IPS DF 6.9 (cell line): ENCODE data around the gene CPT1C.

ENCODE experiments used
- DNase-seq: peaks from one replicate; pipeline ENCODE4 v3.0.0-alpha.2; 2013; ENCODE audit warnings: low read depth, low spot score
- H3K27ac ChIP-seq: one replicate; pipeline ENCODE4 v1.5.1; 2013; ENCODE audit warnings: low read length, control low read depth
- H3K27me3 ChIP-seq: 2 replicates; pipeline ENCODE4 v1.6.1; 2013; ENCODE audit warnings: mild to moderate bottlenecking, low read length; ENCODE audit not compliant: control insufficient read depth, insufficient read depth
- H3K36me3 ChIP-seq: 2 replicates; pipeline ENCODE4 v1.6.1; 2013; ENCODE audit warnings: low read length; ENCODE audit not compliant: control insufficient read depth, insufficient read depth
- H3K4me1 ChIP-seq: 2 replicates; pipeline ENCODE4 v1.6.1; 2013; ENCODE audit warnings: low read length; ENCODE audit not compliant: control insufficient read depth, insufficient read depth
- H3K4me3 ChIP-seq: 2 replicates; pipeline ENCODE4 v1.5.1; 2013; ENCODE audit warnings: mild to moderate bottlenecking, low read length
- H3K9me3 ChIP-seq: 2 replicates; pipeline ENCODE4 v1.6.1; 2013; ENCODE audit warnings: low read length, inconsistent platforms; ENCODE audit not compliant: control insufficient read depth, insufficient read depth
- WGBS: extraction: QIAGEN DNeasy Blood & Tissue Kit; methylation state at CpG from one replicate; pipeline ENCODE4 v1.1.7; 2013; ENCODE audit warnings: mixed read lengths, missing lambda C conversion rate; ENCODE audit not compliant: insufficient read length, insufficient coverage; 5-methylcytosine and 5-hydroxymethylcytosine counted together

The CPT1C gene

DNA sequence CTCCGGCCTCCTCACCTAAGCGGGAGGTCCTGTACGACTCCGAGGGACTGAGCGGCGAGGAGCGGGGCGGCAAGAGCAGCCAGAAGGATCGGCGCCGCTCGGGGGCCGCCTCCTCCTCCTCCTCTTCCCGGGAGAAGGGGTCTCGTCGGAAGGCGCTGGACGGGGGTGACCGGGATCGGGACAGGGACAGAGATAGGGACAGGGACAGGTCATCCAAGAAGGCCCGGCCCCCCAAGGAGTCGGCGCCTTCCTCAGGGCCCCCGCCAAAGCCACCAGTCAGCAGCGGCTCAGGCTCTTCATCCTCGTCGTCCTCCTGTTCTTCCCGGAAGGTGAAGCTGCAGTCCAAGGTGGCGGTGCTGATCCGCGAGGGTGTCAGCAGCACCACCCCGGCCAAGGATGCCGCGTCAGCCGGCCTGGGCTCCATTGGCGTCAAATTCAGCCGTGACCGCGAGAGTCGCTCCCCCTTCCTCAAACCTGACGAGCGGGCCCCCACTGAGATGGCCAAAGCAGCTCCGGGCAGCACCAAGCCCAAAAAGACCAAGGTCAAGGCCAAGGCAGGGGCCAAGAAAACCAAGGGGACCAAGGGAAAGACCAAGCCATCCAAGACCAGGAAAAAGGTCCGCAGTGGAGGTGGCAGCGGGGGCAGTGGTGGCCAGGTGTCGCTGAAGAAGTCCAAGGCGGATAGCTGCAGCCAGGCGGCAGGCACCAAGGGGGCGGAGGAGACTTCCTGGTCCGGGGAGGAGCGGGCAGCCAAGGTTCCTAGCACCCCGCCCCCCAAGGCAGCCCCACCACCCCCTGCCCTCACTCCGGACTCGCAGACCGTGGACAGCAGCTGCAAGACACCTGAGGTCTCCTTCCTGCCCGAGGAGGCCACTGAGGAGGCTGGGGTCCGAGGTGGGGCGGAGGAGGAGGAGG, 38.1 kb upstream of the CPT1C start:
- H3K9me3 ChIP-seq, result no peaks in the 10 kb centered on the region
- peaks cover 47% of the 10 kb centered on the region for H3K36me3 ChIP-seq
- no peaks in the 10 kb centered on the region for H3K27me3 ChIP-seq
- no CpG with 5 or more reads among the region's 58 CpGs for WGBS
- DNase-seq, result no peak
- no peak overlapping the region for H3K27ac ChIP-seq
- H3K4me1 ChIP-seq, result no peaks in the 10 kb centered on the region; the same call in 1 of the 2 replicates
- H3K4me3 ChIP-seq, result no peak overlapping the region

DNA sequence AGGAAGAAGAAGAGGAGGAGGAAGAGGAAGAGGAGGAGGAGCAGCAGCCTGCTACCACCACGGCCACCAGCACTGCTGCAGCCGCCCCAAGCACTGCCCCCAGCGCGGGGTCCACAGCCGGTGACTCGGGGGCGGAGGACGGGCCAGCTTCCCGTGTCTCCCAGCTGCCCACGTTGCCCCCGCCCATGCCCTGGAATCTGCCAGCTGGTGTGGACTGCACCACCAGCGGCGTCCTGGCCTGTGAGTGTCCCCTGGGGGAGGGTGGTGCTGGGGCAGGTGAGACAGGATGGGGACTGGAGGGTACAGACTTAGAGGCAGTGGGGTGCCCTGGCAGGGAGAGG, 37.5 kb upstream of the CPT1C start:
- Histone ChIP-seq H3K36me3 (peaks cover 48% of the 10 kb centered on the region), H3K4me1 (no peaks in the 10 kb centered on the region; the same call in 1 of the 2 replicates), H3K9me3 (no peaks in the 10 kb centered on the region), H3K27me3 (no peaks in the 10 kb centered on the region), H3K27ac (no peak overlapping the region), H3K4me3 (no peak overlapping the region)
- DNase-seq, result no peak
- no CpG with 5 or more reads among the region's 13 CpGs for WGBS

DNA sequence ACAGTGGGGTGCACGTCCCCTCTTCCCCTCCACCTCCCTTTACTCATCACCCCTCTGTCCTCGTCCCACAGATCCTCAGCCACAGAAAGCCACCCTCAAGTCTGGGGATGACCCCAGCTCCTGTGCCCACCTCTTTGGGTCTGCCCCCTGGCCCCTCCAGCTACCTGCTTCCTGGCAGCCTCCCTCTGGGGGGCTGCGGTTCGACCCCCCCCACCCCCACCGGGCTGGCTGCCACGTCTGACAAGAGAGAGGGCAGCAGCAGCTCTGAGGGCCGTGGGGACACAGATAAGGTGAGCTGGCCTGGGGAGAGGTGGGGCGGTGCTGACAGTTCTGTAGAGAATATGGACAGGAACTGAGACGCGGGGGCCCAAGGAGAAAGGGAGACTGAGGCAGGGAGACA, 36.3 kb upstream of the CPT1C start:
- WGBS, result no CpG with 5 or more reads among the region's 10 CpGs
- H3K4me1 ChIP-seq, result no peaks in the 10 kb centered on the region; the same call in 1 of the 2 replicates
- H3K27me3 ChIP-seq, result no peaks in the 10 kb centered on the region
- no peak overlapping the region for H3K27ac ChIP-seq
- no peak for DNase-seq
- H3K9me3 ChIP-seq, result no peaks in the 10 kb centered on the region
- H3K36me3 ChIP-seq, result peaks cover 55% of the 10 kb centered on the region
- no peak overlapping the region for H3K4me3 ChIP-seq

DNA sequence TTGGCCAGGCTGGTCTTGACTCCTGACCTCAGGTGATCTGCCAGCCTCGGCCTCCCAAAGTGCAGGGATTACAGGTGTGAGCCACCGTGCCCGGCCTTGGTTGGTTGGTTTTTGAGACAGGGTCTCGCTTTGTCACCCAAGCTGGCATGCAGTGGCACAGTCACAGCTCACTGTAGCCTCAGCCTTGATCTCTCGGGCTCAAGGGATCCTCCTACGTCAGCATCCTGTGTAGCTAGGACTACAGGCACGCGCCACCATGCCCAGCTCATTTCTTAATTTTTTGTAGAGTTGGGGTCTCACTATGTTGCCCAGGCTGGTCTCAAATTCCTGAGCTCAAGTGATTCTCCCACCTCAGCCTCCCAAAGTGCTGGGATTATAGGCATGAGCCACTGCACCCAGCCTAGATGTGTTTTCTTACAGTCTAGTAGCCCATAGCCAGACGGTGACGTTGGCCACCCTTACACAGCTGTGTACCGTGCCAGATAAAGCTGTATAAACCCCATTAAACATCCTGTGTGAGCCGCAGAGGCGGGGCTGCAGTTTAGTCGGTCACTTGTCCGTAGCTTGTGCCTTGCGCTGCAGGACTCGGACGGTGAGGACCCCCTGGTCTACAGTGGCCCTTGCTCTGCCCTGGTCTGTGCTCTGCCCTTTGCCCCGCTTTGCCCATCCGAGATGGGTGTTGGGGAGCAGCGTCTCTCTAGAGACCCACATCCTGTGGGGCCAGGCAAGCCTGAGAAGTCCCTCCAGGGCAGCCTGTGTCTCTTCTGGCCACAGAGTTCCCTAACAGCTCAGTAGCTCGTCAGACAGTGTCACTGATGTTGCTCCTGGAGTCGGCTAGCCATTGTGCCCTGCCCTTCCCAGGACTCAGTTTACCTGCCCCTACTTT, 35.1 kb upstream of the CPT1C start:
- WGBS, result no CpG with 5 or more reads among the region's 23 CpGs
- Histone ChIP-seq H3K27ac (no peak overlapping the region), H3K4me3 (no peak overlapping the region), H3K27me3 (no peaks in the 10 kb centered on the region), H3K36me3 (peaks cover 55% of the 10 kb centered on the region), H3K9me3 (no peaks in the 10 kb centered on the region), H3K4me1 (no peaks in the 10 kb centered on the region; the same call in 1 of the 2 replicates)
- DNase-seq, result no peak

DNA sequence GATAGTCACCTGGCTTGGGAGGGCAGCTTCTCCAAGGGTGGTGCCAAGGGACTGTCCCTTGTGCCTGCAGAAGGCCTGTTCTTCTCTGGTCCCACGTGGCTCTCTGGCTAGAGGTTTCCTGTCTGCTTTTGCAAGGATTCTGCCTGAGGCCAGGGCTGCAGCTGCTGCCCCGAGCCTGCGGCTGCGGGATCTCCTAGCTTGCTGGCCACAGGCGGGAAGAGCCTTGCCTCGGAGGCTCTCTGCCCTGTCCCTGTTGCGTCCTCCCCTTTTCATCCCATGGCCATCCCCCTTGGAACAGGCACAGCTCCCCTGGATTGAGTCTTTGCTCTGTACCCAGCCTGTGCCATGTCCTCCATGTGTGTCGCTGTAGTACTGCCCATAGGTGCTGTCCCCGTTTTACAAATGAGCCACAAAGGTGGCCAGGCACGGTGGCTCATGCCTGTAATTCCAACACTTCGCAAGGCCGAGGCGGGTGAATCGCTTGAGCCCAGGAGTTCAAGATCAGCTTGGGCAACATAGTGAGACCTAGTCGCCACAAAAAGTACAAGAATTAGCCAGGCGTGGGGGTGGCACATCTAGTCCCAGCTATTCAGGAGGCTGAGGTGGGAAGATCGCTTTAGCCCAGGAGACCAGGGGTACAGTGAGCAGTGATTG, 34.3 kb upstream of the CPT1C start:
- no peak for DNase-seq
- H3K27me3 ChIP-seq, result no peaks in the 10 kb centered on the region
- H3K4me1 ChIP-seq, result no peaks in the 10 kb centered on the region; the same call in 1 of the 2 replicates
- H3K27ac ChIP-seq, result no peak overlapping the region
- H3K4me3 ChIP-seq, result no peak overlapping the region
- WGBS, result no CpG with 5 or more reads among the region's 17 CpGs
- H3K9me3 ChIP-seq, result no peaks in the 10 kb centered on the region
- H3K36me3 ChIP-seq, result peaks cover 55% of the 10 kb centered on the region

DNA sequence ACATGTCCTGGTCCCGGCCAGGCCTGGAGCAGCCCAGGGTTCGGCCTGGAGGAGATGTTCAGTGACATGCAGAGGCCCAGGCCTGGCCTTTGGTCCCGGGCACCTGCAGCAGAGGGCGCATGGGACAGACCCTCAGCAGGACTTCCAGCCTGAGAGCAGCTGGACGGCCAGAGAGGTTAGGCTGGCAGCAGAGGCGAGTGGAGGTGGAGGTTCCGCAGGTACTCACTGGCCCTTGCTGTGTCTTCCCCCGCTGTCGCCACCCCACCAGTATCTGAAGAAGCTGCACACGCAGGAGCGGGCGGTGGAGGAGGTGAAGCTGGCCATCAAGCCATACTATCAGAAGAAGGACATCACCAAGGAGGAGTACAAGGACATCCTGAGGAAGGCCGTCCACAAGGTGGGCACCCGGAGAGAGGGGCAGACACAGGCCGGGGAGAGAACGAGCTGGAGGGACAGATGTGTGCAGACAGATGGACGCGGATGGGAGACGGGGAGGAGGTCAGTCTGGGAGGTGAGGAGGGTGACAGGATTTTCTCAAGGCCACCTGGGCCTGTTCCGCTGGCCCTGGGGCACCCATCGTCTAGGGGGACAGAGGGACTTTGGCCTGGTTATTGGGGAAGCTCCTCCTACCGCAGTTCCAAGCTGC, 33.3 kb upstream of the CPT1C start:
- WGBS, result no CpG with 5 or more reads among the region's 22 CpGs
- no peaks in the 10 kb centered on the region for H3K27me3 ChIP-seq

DNA sequence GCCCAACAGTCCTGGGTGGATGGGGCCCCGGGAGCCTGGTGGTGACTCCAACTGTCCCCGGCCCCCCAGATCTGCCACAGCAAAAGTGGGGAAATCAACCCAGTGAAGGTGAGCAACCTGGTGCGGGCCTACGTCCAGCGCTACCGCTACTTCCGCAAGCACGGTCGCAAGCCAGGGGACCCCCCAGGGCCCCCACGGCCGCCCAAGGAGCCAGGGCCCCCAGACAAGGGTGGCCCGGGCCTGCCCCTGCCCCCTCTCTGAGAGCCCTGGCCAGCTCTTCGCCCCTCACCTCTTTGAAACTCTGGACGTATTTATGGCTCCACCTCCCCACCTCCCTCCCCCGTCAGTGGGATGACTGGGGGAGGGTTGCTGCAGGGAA, 32.8 kb upstream of the CPT1C start:
- Histone ChIP-seq H3K4me3 (no peak overlapping the region), H3K27me3 (no peaks in the 10 kb centered on the region), H3K4me1 (no peaks in the 10 kb centered on the region; the same call in 1 of the 2 replicates), H3K36me3 (peaks cover 59% of the 10 kb centered on the region), H3K27ac (no peak overlapping the region), H3K9me3 (no peaks in the 10 kb centered on the region)
- no peak for DNase-seq
- no CpG with 5 or more reads among the region's 15 CpGs for WGBS

More for the DNA sequence above, 33.3 kb upstream of the CPT1C start:
- Histone ChIP-seq H3K4me1 (no peaks in the 10 kb centered on the region; the same call in 1 of the 2 replicates), H3K27ac (no peak overlapping the region), H3K36me3 (peaks cover 57% of the 10 kb centered on the region), H3K9me3 (no peaks in the 10 kb centered on the region), H3K4me3 (no peak overlapping the region)
- no peak for DNase-seq

DNA sequence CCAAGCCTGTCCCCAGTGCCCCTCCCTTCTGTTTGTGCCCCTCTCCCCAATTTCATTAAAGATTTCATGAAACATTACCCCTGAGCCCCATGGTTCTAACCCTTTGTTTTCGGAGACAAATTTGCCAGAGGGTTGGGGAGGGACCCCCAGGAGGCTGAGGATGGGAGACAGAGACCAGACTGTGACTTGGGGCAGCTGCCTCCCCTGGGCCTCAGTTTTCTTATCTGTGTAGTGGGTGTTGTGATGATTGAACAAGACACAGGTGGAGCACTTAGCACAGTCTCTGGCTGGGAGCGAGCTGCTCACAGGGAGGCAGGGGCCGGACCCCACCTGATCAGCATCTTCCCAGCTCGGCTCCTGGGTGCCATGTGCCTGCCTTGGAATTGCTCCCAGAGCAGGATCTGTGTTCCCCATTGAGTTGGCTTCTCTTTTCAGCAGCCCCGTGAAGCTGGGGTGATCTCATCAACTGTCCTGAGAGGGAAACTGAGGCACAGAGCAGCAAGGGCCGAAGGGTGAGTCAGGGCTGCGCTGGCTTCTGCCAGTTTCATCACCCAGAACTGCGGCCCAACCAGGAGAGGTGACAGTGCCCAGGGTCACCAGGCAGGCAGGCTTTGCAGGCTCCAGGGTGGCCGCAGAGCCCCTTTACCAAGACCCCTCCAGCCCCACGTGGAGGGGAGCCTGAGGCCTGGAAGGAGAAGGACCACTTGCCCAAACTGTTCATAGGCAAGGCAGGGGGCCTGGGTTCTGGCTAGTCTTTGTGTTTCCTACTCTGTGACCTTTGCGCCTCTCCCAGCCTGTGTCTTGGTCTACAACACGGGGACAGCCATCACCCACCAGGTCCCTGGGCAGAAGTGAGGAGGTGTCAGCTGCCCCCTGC, 32.1 kb upstream of the CPT1C start:
- Histone ChIP-seq H3K9me3 (no peaks in the 10 kb centered on the region), H3K36me3 (peaks cover 57% of the 10 kb centered on the region), H3K4me3 (no peak overlapping the region), H3K27ac (no peak overlapping the region), H3K4me1 (no peaks in the 10 kb centered on the region; the same call in 1 of the 2 replicates), H3K27me3 (no peaks in the 10 kb centered on the region)
- no peak for DNase-seq
- WGBS, result no CpG with 5 or more reads among the region's 12 CpGs

DNA sequence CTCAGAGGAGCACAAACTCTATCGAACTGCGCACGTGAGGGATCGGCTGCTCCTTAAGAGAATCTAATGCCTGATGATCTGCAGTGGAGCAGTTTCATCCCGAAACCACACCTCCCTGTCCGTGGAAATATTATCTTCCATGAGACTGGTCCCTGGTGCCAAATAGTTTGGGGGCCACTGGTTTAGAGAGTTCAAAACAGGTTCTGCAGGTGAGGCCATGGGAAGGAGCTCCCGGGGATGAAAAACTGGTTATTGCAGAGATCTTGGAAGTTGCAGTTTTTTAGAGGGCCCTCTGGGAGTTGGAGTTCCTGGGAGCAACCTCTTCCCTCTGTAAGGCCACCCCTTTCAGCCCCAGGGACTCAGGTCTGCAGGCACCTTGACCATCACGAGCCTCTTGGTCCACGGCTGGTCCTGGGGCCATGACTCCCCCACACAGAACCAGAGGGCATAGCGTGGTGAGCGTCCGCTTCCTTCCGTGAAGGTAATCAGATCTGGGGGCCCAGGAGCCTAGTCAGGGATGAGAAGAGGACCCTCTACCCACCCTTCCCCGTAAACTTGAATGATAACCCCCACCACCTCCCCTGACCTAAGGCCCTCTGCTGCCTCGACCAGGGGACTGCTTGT, 30.5 kb upstream of the CPT1C start:
- no peak for DNase-seq
- H3K27ac ChIP-seq, result no peak overlapping the region
- no peaks in the 10 kb centered on the region; the same call in 1 of the 2 replicates for H3K4me1 ChIP-seq
- H3K27me3 ChIP-seq, result no peaks in the 10 kb centered on the region
- no CpG with 5 or more reads among the region's 15 CpGs for WGBS
- H3K36me3 ChIP-seq, result peaks cover 54% of the 10 kb centered on the region
- H3K9me3 ChIP-seq, result no peaks in the 10 kb centered on the region
- H3K4me3 ChIP-seq, result no peak overlapping the region
